ENCODE results near the gene ADAMTSL5.

ADAMTSL5 gene

DNA sequence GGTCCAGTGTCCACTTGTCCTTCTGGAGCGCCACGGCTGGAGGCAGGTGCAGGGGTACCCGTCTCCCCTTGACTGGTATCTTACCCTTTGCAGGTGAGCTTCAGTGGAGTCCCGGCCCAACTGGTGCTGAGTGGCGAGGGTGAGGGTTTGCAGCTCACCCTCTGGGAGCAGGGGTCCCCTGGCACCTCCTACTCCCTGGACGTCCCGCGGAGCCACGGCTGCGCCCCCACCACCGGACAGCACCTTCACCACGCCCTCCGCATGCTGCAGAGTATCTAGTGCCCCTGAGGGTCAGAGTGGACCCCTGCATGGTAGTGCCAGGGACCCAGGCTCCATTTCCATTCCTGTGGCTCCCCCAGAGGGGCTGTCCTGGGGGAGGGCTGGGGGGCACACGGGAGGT lies 22.2 kb upstream of the ADAMTSL5 start:
- DNase-seq = no peak
- H3K36me3 ChIP-seq (replicated peaks; ENCODE audit: insufficient read depth, low read length) = no peaks in the 10 kb centered on the region
- no peaks in the 10 kb centered on the region for H3K4me1 ChIP-seq (ENCODE audit: low read length)
- no peaks in the 10 kb centered on the region for H3K9me2 ChIP-seq (replicated peaks; ENCODE audit: insufficient read depth, low read length)
- no peaks in the 10 kb centered on the region for H3F3A ChIP-seq (ENCODE audit: insufficient read depth, low read length)
- no peak overlapping the region for H2AFZ ChIP-seq (ENCODE audit: low read length)
- peaks cover 85% of the 10 kb centered on the region for H3K27me3 ChIP-seq (replicated peaks; ENCODE audit: insufficient read depth, low read length)
- no peak overlapping the region for H3K27ac ChIP-seq (ENCODE audit: low read length)
- H4K20me1 ChIP-seq (ENCODE audit: insufficient read depth, low read length) = no peaks in the 10 kb centered on the region
- H3K9ac ChIP-seq (ENCODE audit: low read length) = no peak overlapping the region
- H3K79me2 ChIP-seq (ENCODE audit: low read length) = no peaks in the 10 kb centered on the region
- TF ChIP-seq, protein P1, sequence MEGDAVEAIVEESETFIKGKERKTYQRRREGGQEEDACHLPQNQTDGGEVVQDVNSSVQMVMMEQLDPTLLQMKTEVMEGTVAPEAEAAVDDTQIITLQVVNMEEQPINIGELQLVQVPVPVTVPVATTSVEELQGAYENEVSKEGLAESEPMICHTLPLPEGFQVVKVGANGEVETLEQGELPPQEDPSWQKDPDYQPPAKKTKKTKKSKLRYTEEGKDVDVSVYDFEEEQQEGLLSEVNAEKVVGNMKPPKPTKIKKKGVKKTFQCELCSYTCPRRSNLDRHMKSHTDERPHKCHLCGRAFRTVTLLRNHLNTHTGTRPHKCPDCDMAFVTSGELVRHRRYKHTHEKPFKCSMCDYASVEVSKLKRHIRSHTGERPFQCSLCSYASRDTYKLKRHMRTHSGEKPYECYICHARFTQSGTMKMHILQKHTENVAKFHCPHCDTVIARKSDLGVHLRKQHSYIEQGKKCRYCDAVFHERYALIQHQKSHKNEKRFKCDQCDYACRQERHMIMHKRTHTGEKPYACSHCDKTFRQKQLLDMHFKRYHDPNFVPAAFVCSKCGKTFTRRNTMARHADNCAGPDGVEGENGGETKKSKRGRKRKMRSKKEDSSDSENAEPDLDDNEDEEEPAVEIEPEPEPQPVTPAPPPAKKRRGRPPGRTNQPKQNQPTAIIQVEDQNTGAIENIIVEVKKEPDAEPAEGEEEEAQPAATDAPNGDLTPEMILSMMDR (IDR thresholded peaks at IDR 0.05; ENCODE audit: low read length) = no peak
- no peak for TF ChIP-seq EZH2phosphoT487 (IDR thresholded peaks at IDR 0.05; ENCODE audit: low read length)
- TF ChIP-seq EZH2 (optimal IDR thresholded peaks at IDR 0.05; ENCODE audit: low read depth, low read length) = no peak
- H3K4me2 ChIP-seq (ENCODE audit: low read depth, low read length) = no peak overlapping the region
- no peaks in the 10 kb centered on the region for H3K9me3 ChIP-seq (replicated peaks; ENCODE audit: insufficient read depth, low read length)
- H3K4me3 ChIP-seq (ENCODE audit: low read length) = no peak overlapping the region

DNA sequence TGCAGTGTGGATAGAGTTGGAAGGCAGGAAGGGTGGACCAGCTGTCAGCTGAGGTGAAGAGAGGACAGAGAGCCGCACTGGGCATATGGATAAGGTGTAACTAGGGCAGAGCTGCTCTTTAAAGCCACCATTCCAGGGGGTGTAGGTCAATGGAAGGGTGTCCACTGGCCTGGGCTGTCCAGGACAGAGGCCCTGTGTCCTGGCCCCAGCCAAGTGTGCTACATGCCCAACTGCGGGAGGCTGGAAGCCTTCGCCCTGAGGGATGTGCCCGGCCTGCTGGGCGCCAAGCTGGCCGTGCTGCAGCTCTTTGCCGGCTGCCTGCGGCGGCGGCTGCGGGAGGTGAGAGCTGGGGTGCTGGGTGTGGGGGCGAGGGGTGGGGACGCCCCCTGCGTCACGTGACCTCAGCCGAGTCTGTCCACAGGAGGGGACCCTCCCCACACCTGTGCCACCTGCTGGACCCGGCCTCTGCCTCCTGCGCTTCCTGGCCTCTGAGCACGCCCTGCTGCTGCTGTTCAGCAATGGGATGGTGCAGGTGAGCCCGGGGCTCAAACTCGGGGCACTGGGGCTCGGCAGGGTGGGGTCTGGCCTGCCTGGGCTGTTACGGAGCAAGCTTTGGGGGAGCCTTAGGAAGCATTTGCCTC lies 20.8 kb upstream of the ADAMTSL5 start:
- no peaks in the 10 kb centered on the region for H3K9me2 ChIP-seq (replicated peaks; ENCODE audit: insufficient read depth, low read length)
- H3K79me2 ChIP-seq (ENCODE audit: low read length) = no peaks in the 10 kb centered on the region
- no peak for DNase-seq
- TF ChIP-seq EZH2phosphoT487 (IDR thresholded peaks at IDR 0.05; ENCODE audit: low read length) (no peak), EZH2 (optimal IDR thresholded peaks at IDR 0.05; ENCODE audit: low read depth, low read length) (no peak)
- TF ChIP-seq, protein P1 (IDR thresholded peaks at IDR 0.05; ENCODE audit: low read length) = no peak
- no peaks in the 10 kb centered on the region for H3K9me3 ChIP-seq (replicated peaks; ENCODE audit: insufficient read depth, low read length)
- H2AFZ ChIP-seq (ENCODE audit: low read length) = no peak overlapping the region
- H3K27me3 ChIP-seq (replicated peaks; ENCODE audit: insufficient read depth, low read length) = peaks cover 90% of the 10 kb centered on the region
- H3F3A ChIP-seq (ENCODE audit: insufficient read depth, low read length) = no peaks in the 10 kb centered on the region
- H3K4me3 ChIP-seq (ENCODE audit: low read length) = no peak overlapping the region
- H3K36me3 ChIP-seq (replicated peaks; ENCODE audit: insufficient read depth, low read length) = no peaks in the 10 kb centered on the region
- no peak overlapping the region for H3K27ac ChIP-seq (ENCODE audit: low read length)
- no peaks in the 10 kb centered on the region for H4K20me1 ChIP-seq (ENCODE audit: insufficient read depth, low read length)
- no peak overlapping the region for H3K4me2 ChIP-seq (ENCODE audit: low read depth, low read length)
- no peaks in the 10 kb centered on the region for H3K4me1 ChIP-seq (ENCODE audit: low read length)
- H3K9ac ChIP-seq (ENCODE audit: low read length) = no peak overlapping the region

DNA sequence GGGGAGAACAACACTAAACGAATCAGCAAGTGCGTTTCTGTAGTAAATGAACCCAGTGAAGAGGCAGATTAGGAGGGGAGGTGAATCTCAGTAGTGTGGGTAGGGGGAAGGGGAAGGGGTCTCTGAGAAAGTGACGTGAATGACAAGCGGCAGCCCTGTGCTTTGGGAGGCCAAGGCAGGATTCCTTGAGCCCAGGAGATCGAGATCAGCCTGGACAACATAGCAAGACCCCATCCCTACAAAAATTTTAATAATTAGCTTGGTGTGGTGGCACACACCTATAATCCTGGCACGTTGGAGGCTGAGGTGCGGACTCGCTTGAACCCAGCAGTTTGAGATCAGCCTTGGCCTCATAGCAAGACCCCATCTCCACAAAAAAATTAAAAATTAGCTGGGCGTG lies 19.2 kb upstream of the ADAMTSL5 start:
- DNase-seq = no peak
- TF ChIP-seq, protein P1 (IDR thresholded peaks at IDR 0.05; ENCODE audit: low read length) = no peak
- no peak for TF ChIP-seq EZH2phosphoT487 (IDR thresholded peaks at IDR 0.05; ENCODE audit: low read length)
- TF ChIP-seq EZH2 (optimal IDR thresholded peaks at IDR 0.05; ENCODE audit: low read depth, low read length) = no peak
- H3K27me3 ChIP-seq (replicated peaks; ENCODE audit: insufficient read depth, low read length) = peaks cover 87% of the 10 kb centered on the region

More for the DNA sequence above, 19.2 kb upstream of the ADAMTSL5 start:
- H2AFZ ChIP-seq (ENCODE audit: low read length) = no peak overlapping the region
- no peaks in the 10 kb centered on the region for H3K9me3 ChIP-seq (replicated peaks; ENCODE audit: insufficient read depth, low read length)
- H3K36me3 ChIP-seq (replicated peaks; ENCODE audit: insufficient read depth, low read length) = no peaks in the 10 kb centered on the region
- no peaks in the 10 kb centered on the region for H3K4me1 ChIP-seq (ENCODE audit: low read length)
- H3K4me3 ChIP-seq (ENCODE audit: low read length) = no peak overlapping the region
- no peaks in the 10 kb centered on the region for H3K9me2 ChIP-seq (replicated peaks; ENCODE audit: insufficient read depth, low read length)
- no peaks in the 10 kb centered on the region for H3F3A ChIP-seq (ENCODE audit: insufficient read depth, low read length)
- H3K4me2 ChIP-seq (ENCODE audit: low read depth, low read length) = no peak overlapping the region
- H4K20me1 ChIP-seq (ENCODE audit: insufficient read depth, low read length) = no peaks in the 10 kb centered on the region
- H3K79me2 ChIP-seq (ENCODE audit: low read length) = no peaks in the 10 kb centered on the region
- no peak overlapping the region for H3K27ac ChIP-seq (ENCODE audit: low read length)
- no peak overlapping the region for H3K9ac ChIP-seq (ENCODE audit: low read length)

Data from MM.1S (cell line).